ENCODE results near the gene SLC22A17.
"Not testable (repeated sequence)": the region's sequence is repeated elsewhere in the genome, so short reads cannot be mapped to it uniquely, and the experiment has no call there.

Gene SLC22A17

DNA sequence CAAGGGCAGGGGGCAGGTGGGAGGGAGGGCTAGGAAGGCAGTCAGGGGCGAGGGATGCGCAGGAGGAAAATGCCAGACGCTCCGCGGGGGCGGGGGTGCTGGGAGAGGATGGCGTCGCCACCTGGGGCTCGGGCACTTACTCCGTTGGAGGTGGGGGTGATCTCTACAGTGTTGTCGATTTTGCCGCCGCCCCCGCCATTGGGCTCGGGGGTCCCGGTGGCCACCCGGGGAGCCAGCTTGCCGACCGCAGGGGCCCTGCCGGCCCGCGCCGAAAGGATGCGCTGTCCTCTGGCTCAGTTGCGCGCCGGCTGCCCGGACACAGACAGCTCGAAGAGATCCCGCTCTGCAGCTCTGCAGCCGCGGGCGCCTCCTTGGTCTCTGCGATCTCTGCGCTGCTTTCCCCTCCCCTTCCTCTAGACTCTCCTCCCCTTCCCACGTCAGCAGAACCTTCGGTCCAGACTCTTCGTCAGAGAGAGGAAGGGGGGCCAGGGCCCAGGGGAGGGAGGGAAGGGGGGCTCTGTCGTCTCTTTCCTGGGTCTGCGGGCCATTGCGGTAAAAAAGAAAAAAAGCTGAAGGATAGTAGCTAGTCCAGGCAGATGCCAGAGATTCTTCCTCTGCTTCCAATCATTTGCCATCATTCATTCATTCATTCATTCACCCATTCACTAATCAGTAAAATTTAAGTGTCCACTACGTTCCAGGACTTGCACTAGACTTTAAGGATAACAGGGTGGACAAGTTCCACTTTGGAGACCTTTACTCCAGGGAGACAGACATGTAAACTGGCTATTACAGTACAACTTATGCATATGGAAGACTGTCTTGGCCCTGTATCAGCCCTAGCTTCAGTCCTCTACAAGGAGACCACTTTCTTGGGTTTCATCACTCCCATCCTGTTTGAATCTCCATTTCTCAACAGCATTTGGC lies at the start of gene SLC22A17:
Gene SLC22A17 (minus strand): TSS at position 382 of the 927 bp plus-strand sequence.
- H3K9me3 Mint-ChIP-seq: no peaks in the 10 kb centered on the region
- no peak within 1 kb of the TSS for H3K27ac Mint-ChIP-seq
- H3K36me3 Mint-ChIP-seq (ENCODE audit: low read depth): no peaks in the 10 kb centered on the region
- H3K27me3 Mint-ChIP-seq: peaks cover 58% of the 10 kb centered on the region
- H3K4me3 Mint-ChIP-seq: peak within 1 kb of the TSS; percentile 21
- intact Hi-C loops (cut with micrococcal nuclease): no loop called here
- H3K4me1 Mint-ChIP-seq (ENCODE audit: low read depth): no peaks in the 10 kb centered on the region

DNA sequence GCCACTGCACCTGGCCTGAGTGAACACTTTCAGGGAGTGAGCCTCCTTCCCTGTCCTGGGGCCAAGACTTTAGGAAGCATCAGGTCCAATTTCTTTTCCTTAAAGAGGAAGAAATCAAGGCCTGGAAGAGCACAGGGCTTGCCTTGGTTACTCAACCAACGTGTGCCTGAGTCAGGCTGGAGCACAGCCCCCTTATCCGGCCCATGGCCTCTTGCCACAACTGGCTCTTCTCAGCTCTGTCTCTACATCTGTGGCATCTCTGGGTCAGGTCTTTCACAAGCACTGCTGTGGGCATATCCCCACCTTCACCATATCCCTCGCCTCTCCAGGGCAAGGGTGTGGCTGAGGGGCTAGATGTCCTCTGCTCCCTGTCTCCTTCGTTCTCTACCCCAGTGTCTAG lies 48.6 kb upstream of the SLC22A17 start:
- Mint-ChIP-seq H3K4me3 (no peak overlapping the region), H3K36me3 (ENCODE audit: low read depth) (no peaks in the 10 kb centered on the region), H3K9me3 (no peaks in the 10 kb centered on the region), H3K27me3 (no peaks in the 10 kb centered on the region), H3K4me1 (ENCODE audit: low read depth) (peaks cover 15% of the 10 kb centered on the region), H3K27ac (no peak overlapping the region)
- intact Hi-C loops (cut with micrococcal nuclease): no loop called here

DNA sequence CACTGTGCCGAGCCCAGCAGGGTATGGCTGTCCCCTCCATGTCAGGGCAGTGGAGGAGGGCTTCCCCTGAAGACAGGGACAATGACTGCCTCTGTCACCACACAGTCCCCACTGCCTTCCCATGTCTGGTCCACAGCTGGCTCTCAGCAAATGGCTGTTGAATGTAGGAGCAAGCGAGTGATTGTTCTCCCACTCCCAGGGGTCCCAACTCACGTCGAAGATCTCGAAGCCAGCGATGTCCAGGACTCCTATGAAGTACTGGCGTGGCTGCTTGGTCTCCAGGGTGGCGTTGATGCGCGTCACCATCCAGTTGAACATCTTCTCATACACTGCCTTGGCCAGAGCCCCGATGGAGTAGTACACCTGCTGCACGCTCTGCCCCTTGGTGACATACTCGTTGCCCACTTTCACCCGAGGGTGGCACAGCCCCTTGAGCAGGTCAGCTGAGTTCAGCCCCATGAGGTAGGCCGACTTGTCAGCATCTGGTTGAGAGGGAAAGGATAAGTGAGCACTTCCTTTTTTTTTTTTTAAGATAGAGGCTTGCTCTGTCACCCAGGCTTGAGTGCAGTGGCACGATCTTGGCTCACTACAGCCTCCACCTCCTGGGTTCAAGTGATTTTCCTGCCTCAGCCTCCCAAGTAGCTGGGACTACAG lies 47.9 kb upstream of the SLC22A17 start:
- peaks cover 15% of the 10 kb centered on the region for H3K4me1 Mint-ChIP-seq (ENCODE audit: low read depth)
- H3K36me3 Mint-ChIP-seq (ENCODE audit: low read depth); H3K4me3 Mint-ChIP-seq; intact Hi-C loops (cut with micrococcal nuclease); H3K27me3 Mint-ChIP-seq; H3K9me3 Mint-ChIP-seq; H3K27ac Mint-ChIP-seq: not testable (repeated sequence)

DNA sequence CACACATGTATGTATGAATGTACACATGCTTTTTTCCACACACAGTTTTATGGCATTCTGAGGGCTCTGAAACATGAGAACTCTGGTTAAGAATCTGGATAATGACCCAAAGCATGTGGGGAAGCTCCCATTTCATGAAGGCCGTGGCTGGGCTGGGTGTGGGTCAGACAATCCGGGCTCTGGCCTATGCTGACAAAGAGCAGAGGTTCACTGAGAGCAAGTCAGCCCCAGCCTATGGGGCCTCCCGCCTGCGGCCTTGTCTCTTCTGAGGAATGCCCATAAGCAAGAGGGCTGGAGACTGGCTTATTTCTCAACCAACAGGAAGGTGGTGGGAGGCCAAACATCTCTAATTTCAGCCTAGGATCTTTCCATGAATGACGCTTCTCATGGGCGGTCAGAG lies 46.9 kb upstream of the SLC22A17 start:
- Mint-ChIP-seq H3K27ac (no peak overlapping the region), H3K4me3 (no peak overlapping the region), H3K9me3 (no peaks in the 10 kb centered on the region), H3K4me1 (ENCODE audit: low read depth) (peaks cover 15% of the 10 kb centered on the region), H3K27me3 (no peaks in the 10 kb centered on the region), H3K36me3 (ENCODE audit: low read depth) (no peaks in the 10 kb centered on the region)
- intact Hi-C loops (cut with micrococcal nuclease): no loop called here

DNA sequence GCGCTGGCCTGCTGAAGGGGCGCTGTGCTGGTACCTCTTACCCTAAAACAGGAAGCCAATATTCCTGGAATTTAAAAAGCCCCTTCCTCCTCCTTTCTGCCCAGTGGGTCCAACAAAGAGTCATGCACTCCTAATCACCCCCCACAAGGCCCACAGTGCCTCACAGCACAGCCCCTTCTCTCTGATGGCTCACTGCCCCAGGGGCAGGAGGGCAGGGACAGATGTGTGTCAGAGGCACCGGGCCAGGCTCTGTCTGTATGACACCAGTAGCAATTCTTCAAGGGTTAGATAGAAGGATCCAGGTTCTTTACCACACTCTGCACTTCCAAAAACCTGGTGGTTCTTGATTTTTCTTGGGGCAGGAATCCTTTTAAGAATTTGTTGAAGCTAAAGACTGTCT lies 46.4 kb upstream of the SLC22A17 start:
- H3K9me3 Mint-ChIP-seq: no peaks in the 10 kb centered on the region
- no peak overlapping the region for H3K4me3 Mint-ChIP-seq
- no peaks in the 10 kb centered on the region for H3K27me3 Mint-ChIP-seq
- intact Hi-C loops (cut with micrococcal nuclease): no loop called here
- H3K4me1 Mint-ChIP-seq (ENCODE audit: low read depth): peaks cover 15% of the 10 kb centered on the region
- H3K27ac Mint-ChIP-seq: no peak overlapping the region
- no peaks in the 10 kb centered on the region for H3K36me3 Mint-ChIP-seq (ENCODE audit: low read depth)

DNA sequence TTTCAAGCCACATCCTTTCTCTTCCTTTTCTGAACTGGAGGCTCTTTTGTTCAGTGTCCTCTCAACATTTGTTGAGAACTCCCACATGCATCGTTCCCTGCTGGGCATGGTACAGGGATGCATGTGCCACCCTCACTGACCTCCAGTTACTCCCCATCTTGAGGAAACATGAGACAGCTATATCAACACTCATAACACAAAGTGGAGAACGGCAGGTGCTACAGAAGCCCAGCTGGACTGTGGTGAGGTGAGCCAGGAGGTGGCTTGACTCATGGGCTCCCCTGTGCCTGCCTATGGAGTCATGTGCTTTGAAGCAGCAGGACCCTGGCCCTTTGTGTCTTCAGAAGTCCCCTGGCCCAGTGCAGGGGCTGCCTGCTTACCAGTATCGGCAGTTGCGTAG lies 45.7 kb upstream of the SLC22A17 start:
- intact Hi-C loops (cut with micrococcal nuclease): no loop called here
- Mint-ChIP-seq H3K27ac (no peak overlapping the region), H3K27me3 (peaks cover 2% of the 10 kb centered on the region), H3K36me3 (ENCODE audit: low read depth) (no peaks in the 10 kb centered on the region), H3K4me1 (ENCODE audit: low read depth) (peaks cover 15% of the 10 kb centered on the region), H3K4me3 (no peak overlapping the region), H3K9me3 (no peaks in the 10 kb centered on the region)

DNA sequence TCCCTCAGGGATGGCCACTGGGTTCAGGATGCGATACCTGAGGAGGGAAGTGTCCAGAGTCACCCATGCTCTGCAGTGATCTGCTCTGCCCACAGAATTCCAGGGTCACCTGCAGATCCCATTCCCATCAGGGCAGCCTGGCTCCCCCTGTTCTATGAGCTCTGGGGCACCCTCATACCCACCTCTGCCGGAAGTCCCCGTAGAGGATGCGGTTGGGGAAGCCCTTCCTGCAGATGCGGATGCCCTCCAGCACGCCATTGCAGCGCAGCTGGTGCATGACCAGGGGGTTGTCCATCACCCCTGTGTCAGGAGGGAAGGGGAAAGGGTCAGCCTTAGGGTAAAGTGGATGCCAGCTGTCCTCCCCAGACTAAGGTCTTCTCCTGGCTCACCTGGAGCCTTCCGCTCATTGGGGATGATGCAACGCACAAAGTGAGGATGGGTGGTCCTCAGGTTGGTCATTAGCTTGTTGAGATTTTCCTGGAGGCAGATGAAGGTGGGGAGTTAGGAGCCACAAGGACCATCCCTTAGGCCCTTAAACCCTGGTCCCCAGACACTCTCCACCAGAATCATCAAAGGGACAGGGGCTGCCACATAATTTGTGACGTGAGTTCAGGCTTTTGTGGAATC lies 44.2 kb upstream of the SLC22A17 start:
- no peaks in the 10 kb centered on the region for H3K9me3 Mint-ChIP-seq
- H3K4me3 Mint-ChIP-seq: no peak overlapping the region
- intact Hi-C loops (cut with micrococcal nuclease): no loop called here
- peaks cover 3% of the 10 kb centered on the region for H3K27me3 Mint-ChIP-seq
- H3K4me1 Mint-ChIP-seq (ENCODE audit: low read depth): peaks cover 5% of the 10 kb centered on the region
- no peak overlapping the region for H3K27ac Mint-ChIP-seq
- no peaks in the 10 kb centered on the region for H3K36me3 Mint-ChIP-seq (ENCODE audit: low read depth)

DNA sequence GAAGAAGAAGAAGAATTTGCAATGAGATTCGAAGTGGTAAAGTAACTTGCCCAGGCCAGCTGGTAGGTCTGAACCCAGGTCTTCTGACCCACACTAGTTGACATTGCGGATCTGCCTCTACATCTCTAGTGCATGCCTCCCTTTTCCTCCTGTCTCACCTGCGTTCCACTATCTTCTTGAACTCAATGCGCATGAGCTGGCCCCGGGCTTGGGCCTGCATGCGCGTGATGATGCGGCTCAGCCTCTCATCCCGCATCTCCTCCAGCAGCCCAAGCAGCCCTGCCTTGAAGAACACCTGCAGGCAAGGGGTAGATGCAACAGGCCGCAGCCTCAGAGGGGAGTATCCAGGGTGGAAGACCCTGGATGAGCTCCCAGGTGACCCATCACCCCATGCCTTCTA lies 43.4 kb upstream of the SLC22A17 start:
- intact Hi-C loops (cut with micrococcal nuclease): no loop called here

DNA sequence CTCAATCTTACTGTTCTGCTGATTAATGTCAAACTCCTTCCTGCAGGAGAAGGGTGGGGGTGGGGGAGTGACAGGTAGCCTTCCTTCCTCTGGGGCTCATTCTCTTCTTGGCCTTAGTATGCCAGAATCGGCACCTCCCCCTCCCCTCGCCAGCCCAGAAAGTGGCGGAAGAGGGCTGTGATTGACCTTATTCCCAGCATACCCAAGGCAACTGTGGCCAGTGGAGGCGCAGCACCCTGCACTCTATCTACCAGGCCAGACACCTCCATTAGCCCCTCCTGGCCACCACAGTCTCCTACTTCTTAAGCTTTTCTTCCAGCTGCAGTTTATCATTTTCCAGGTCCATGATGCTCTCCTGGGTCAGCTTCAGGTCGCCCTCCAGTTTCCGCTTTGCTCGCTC lies 39.9 kb upstream of the SLC22A17 start:
- no peaks in the 10 kb centered on the region for H3K9me3 Mint-ChIP-seq
- intact Hi-C loops (cut with micrococcal nuclease): no loop called here
- no peaks in the 10 kb centered on the region for H3K4me1 Mint-ChIP-seq (ENCODE audit: low read depth)
- no peak overlapping the region for H3K4me3 Mint-ChIP-seq
- no peak overlapping the region for H3K27ac Mint-ChIP-seq
- peaks cover 6% of the 10 kb centered on the region for H3K27me3 Mint-ChIP-seq
- no peaks in the 10 kb centered on the region for H3K36me3 Mint-ChIP-seq (ENCODE audit: low read depth)

More for the DNA sequence above, 43.4 kb upstream of the SLC22A17 start:
- no peaks in the 10 kb centered on the region for H3K36me3 Mint-ChIP-seq (ENCODE audit: low read depth)
- peaks cover 3% of the 10 kb centered on the region for H3K27me3 Mint-ChIP-seq
- no peaks in the 10 kb centered on the region for H3K4me1 Mint-ChIP-seq (ENCODE audit: low read depth)
- H3K4me3 Mint-ChIP-seq: no peak overlapping the region
- H3K27ac Mint-ChIP-seq: no peak overlapping the region
- H3K9me3 Mint-ChIP-seq: no peaks in the 10 kb centered on the region

DNA sequence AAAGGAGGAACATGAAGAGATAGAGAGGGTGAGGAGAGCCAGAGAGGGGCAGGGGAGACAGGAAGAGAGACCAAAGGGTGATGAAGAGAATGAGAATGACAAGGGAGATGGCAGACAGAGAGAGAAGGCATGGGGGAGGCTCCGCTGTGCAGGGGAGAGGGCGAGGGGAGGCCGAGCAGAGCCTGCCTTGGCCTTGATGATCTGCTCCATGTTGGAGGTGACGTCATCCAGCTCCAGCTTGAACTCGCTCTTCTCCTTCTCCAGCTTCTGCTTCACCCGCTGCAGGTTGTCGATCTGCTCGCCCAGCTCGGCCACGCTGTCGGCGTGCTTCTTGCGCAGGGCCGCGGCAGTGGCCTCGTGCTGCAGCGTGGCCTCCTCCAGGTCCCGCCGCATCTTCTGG lies 37.2 kb upstream of the SLC22A17 start:
- H3K36me3 Mint-ChIP-seq (ENCODE audit: low read depth); H3K4me1 Mint-ChIP-seq (ENCODE audit: low read depth); H3K27me3 Mint-ChIP-seq; H3K4me3 Mint-ChIP-seq; H3K9me3 Mint-ChIP-seq; intact Hi-C loops (cut with micrococcal nuclease); H3K27ac Mint-ChIP-seq: not testable (repeated sequence)

DNA sequence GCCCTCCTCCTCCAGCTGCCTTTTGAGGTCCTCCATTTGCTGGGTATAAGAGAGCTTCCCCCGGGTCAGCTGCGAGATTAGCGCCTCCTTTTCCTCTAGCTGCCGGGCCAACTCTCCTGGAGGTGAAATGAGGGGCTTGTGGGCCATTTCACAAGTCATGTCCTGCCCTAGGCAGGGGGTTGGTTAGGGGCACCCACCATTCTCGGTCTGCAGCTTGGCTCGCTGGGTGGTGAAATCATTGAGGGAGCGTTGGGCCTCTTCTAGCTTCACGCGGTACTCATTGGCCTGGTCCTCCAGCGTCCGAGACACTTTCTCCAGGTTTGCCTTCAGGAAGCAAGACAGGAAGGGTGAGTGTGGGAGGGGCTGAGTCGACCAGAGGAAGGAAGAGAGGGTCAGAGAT lies 36.7 kb upstream of the SLC22A17 start:
- peaks cover 6% of the 10 kb centered on the region for H3K27me3 Mint-ChIP-seq

DNA sequence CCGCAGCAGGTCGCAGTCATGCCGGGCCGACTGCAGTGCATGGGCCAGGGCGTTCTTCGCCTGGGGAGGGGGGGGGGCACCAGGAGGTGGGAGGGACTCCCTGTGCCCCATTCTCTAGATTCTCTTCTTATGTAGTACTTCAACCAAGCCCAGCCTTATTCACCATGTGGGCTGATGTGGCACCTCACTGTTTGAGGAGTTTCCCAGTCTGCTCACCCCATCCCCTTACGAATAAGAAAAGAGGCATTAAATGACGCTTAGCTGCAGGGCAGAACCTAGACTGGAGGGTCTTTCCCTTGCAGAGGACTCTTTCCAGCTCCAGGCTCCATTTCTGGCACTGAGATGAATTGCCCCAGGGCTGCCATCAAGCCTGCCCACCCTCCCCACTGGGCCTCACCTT lies 36.3 kb upstream of the SLC22A17 start:
- Mint-ChIP-seq H3K27ac (no peak overlapping the region), H3K36me3 (ENCODE audit: low read depth) (no peaks in the 10 kb centered on the region), H3K9me3 (no peaks in the 10 kb centered on the region), H3K4me3 (no peak overlapping the region), H3K27me3 (peaks cover 6% of the 10 kb centered on the region), H3K4me1 (ENCODE audit: low read depth) (no peaks in the 10 kb centered on the region)
- intact Hi-C loops (cut with micrococcal nuclease): no loop called here

More for the DNA sequence above, 36.7 kb upstream of the SLC22A17 start:
- Mint-ChIP-seq H3K36me3 (ENCODE audit: low read depth) (no peaks in the 10 kb centered on the region), H3K27ac (no peak overlapping the region), H3K4me1 (ENCODE audit: low read depth) (no peaks in the 10 kb centered on the region), H3K9me3 (no peaks in the 10 kb centered on the region), H3K4me3 (no peak overlapping the region)
- intact Hi-C loops (cut with micrococcal nuclease): no loop called here

DNA sequence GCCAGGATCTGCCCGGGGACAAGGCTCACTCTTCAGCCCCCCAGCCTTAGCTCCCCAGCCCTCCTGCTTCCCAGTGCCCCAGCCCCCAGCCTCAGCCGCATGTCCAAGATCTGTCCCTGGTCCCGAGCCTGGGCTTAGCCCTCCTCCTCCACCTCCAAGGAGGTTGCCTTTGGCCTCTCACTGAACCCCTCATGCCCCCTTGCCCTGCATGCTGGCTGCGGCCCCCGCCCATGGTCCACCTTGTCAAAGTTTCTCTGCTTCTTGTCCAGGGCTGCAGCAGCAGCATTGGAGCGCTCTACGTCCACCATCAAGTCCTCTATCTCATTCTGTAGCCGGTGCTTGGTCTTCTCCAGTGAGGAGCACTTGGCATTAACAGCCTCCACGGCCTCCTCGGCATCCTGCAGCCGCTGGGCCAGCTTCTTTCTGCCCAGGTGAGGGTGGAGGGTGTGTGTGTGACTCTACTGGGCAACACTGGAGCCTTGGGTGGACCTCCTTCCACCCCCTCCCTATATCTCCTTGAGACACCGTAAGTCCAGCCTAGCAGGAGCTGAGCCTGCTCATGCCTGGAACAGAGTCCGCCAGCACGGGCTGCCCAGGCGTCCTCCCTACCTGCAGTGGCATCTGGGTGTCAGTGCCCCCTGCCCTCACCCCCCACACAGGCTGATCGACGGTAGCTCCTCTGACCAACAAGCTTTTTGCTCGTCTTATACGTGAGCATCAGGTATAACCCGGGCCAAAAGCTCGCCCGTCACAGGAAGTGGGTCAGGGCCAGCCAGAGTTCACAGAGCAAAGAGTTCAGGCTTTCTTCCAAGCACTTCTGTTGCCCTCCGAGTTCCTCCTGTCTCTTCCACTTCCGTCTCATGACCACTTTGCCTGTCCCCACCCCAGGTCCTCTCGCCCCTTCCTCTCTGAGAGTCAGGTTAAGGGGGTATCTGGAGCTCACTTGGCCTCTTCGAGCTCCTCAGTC lies 35.5 kb upstream of the SLC22A17 start:
- no peak overlapping the region for H3K4me3 Mint-ChIP-seq
- H3K36me3 Mint-ChIP-seq (ENCODE audit: low read depth): no peaks in the 10 kb centered on the region
- no peaks in the 10 kb centered on the region for H3K4me1 Mint-ChIP-seq (ENCODE audit: low read depth)
- peaks cover 4% of the 10 kb centered on the region for H3K27me3 Mint-ChIP-seq
- H3K27ac Mint-ChIP-seq: no peak overlapping the region
- intact Hi-C loops (cut with micrococcal nuclease): no loop called here
- H3K9me3 Mint-ChIP-seq: no peaks in the 10 kb centered on the region

Measured in dendritic cell treated with granulocyte-macrophage colony-stimulating factor and Interleukin-4, amounts not matched to agents 40 ng/mL and 50 ng/mL, for 4 days (primary cell).